IMR-90 (cell line): ENCODE data around the gene NFKB1. TPM values are rescaled to one million over a fixed set of nuclear protein-coding genes. Genes with fewer than 3 reads are reported as not detected.

Experiments used
- ATAC-seq: fragments of 200-7000 bp; cut with Tn5 transposase; 2 replicates; pipeline ENCODE4 v1.9.1; 2020; ENCODE audit warnings: low read depth, mild to moderate bottlenecking, moderate library complexity
- BruUV-seq: library from RNA; stranded (reverse); fragments of 400-500 nt; replicated peaks from 2 replicates; lab custom pipeline; 2021; lab: Mats Ljungman, UMichigan
- CTCF ChIA-PET: fragments of 300-600 bp; formaldehyde crosslinking; extraction: SDS; loops from one replicate; lab custom pipeline; 2021; ENCODE audit warnings: antibody characterized with exemption; lab: Yijun Ruan, JAX
- POLR2A ChIA-PET: fragments of 300-600 bp; sonication (Branson Sonifier 250); formaldehyde crosslinking; loops from one replicate; lab custom pipeline; 2022; ENCODE audit warnings: antibody characterized with exemption; ENCODE audit not compliant: unreplicated experiment; lab: Charles Lee
- DNase-seq: peaks from one replicate; pipeline ENCODE4 v3.0.0; 2013
- H2AFZ ChIP-seq: replicated peaks from 2 replicates; pipeline ENCODE3; 2013; ENCODE audit warnings: low read length, mild to moderate bottlenecking; ENCODE audit not compliant: poor library complexity
- H2AK5ac ChIP-seq: 2 replicates; pipeline ENCODE4 v1.6.1; 2013; ENCODE audit warnings: low read depth, low read length, inconsistent platforms
- H2AK9ac ChIP-seq: replicated peaks from 2 replicates; pipeline ENCODE3; 2013; ENCODE audit warnings: mild to moderate bottlenecking, low read depth, low read length, moderate library complexity; ENCODE audit not compliant: poor library complexity
- H2BK120ac ChIP-seq: 2 replicates; pipeline ENCODE4 v1.6.1; 2013; ENCODE audit warnings: low read depth, low read length, inconsistent platforms
- H2BK15ac ChIP-seq: 3 replicates; pipeline ENCODE4 v1.6.1; 2013; ENCODE audit warnings: low read depth, low read length, inconsistent platforms
- H2BK20ac ChIP-seq: 2 replicates; pipeline ENCODE4 v1.6.1; 2013; ENCODE audit warnings: low read depth, mild to moderate bottlenecking, inconsistent platforms, low read length, moderate library complexity
- H2BK5ac ChIP-seq: 2 replicates; pipeline ENCODE4 v1.6.1; 2013; ENCODE audit warnings: mild to moderate bottlenecking, low read depth, low read length, inconsistent platforms; ENCODE audit not compliant: poor library complexity, severe bottlenecking
- H3K14ac ChIP-seq: replicated peaks from 2 replicates; pipeline ENCODE4 v1.6.1; 2013; ENCODE audit warnings: low read depth, low read length, inconsistent platforms
- H3K18ac ChIP-seq: 2 replicates; pipeline ENCODE4 v1.6.1; 2013; ENCODE audit warnings: low read depth, low read length, control low read depth
- H3K23ac ChIP-seq: 2 replicates; pipeline ENCODE4 v1.6.1; 2013; ENCODE audit warnings: low read depth, low read length, inconsistent platforms
- H3K27ac ChIP-seq: 2 replicates; pipeline ENCODE4 v1.5.1; 2013; ENCODE audit warnings: mild to moderate bottlenecking, control low read depth, low read length; ENCODE audit not compliant: insufficient read depth
- H3K27me3 ChIP-seq: 2 replicates; pipeline ENCODE4 v1.6.1; 2013; ENCODE audit warnings: low read length; ENCODE audit not compliant: control insufficient read depth, insufficient read depth
- H3K36me3 ChIP-seq: 2 replicates; pipeline ENCODE4 v1.6.1; 2013; ENCODE audit warnings: low read length, mixed read lengths; ENCODE audit not compliant: control insufficient read depth, insufficient read depth
- H3K4ac ChIP-seq: 2 replicates; pipeline ENCODE4 v1.6.1; 2013; ENCODE audit warnings: low read depth, low read length, inconsistent platforms
- H3K4me1 ChIP-seq: 2 replicates; pipeline ENCODE4 v1.6.1; 2013; ENCODE audit warnings: low read length, mixed read lengths; ENCODE audit not compliant: control insufficient read depth, insufficient read depth
- H3K4me2 ChIP-seq: 2 replicates; pipeline ENCODE4 v1.6.1; 2013; ENCODE audit warnings: low read depth, mild to moderate bottlenecking, control low read depth, low read length, moderate library complexity
- H3K4me3 ChIP-seq: 2 replicates; pipeline ENCODE4 v1.5.1; 2013; ENCODE audit warnings: low read depth, mild to moderate bottlenecking, control low read depth, low read length, moderate library complexity; ENCODE audit not compliant: insufficient read depth
- H3K56ac ChIP-seq: 2 replicates; pipeline ENCODE4 v1.6.1; 2013; ENCODE audit warnings: low read length, inconsistent platforms; ENCODE audit not compliant: insufficient read depth; ENCODE audit errors: extremely low read depth
- H3K79me1 ChIP-seq, 2 experiments: 2 replicates each; pipeline ENCODE4 v1.6.1; 2013; ENCODE audit warnings: low read length in 2 of 2, inconsistent platforms in 1 of 2, low read depth in 1 of 2
- H3K9ac ChIP-seq: 2 replicates; pipeline ENCODE4 v1.6.1; 2013; ENCODE audit warnings: low read depth, low read length, control low read depth
- H3K9me1 ChIP-seq: 2 replicates; pipeline ENCODE4 v1.6.1; 2013; ENCODE audit warnings: low read length, inconsistent platforms; ENCODE audit not compliant: insufficient read depth
- H3K9me3 ChIP-seq: 2 replicates; pipeline ENCODE4 v1.6.1; 2013; ENCODE audit warnings: low read length; ENCODE audit not compliant: control insufficient read depth, insufficient read depth
- H4K20me1 ChIP-seq: 2 replicates; pipeline ENCODE4 v1.6.1; 2013; ENCODE audit warnings: low read length, inconsistent platforms; ENCODE audit not compliant: insufficient read depth
- H4K5ac ChIP-seq: 2 replicates; pipeline ENCODE4 v1.6.1; 2013; ENCODE audit warnings: mild to moderate bottlenecking, low read depth, low read length, control low read depth
- H4K8ac ChIP-seq, 2 experiments: 2 replicates each; pipeline ENCODE4 v1.6.1; 2013; ENCODE audit warnings: low read depth in 2 of 2, low read length in 2 of 2, control low read depth in 1 of 2, inconsistent platforms in 1 of 2
- H4K91ac ChIP-seq: 2 replicates; pipeline ENCODE4 v1.6.1; 2013; ENCODE audit warnings: low read depth, low read length, inconsistent platforms; ENCODE audit not compliant: insufficient read depth
- BHLHE40 ChIP-seq: fragments of 150-350 bp; IDR thresholded peaks from 2 replicates; pipeline ENCODE4 v1.6.1; 2016; ENCODE audit warnings: mild to moderate bottlenecking, low read depth, low read length
- CEBPB ChIP-seq: IDR thresholded peaks from 2 replicates; pipeline ENCODE4 v1.6.1; 2012; ENCODE audit warnings: low read depth, low read length, improper control_type of control experiment
- CHD1 ChIP-seq: IDR thresholded peaks from 2 replicates; pipeline ENCODE4 v1.6.1; 2012; ENCODE audit warnings: low read depth, low read length, improper control_type of control experiment
- CTCF ChIP-seq: conservative IDR thresholded peaks from 2 replicates; pipeline ENCODE4 v1.5.1; 2012; ENCODE audit warnings: mild to moderate bottlenecking, low read depth, low read length, improper control_type of control experiment
- ELK1 ChIP-seq: fragments of 150-350 bp; IDR thresholded peaks from 2 replicates; pipeline ENCODE4 v1.6.1; 2016; ENCODE audit warnings: low read depth, mild to moderate bottlenecking, low read length, moderate library complexity, borderline replicate concordance
- FOS ChIP-seq: fragments of 150-350 bp; IDR thresholded peaks from 2 replicates; pipeline ENCODE4 v1.6.1; 2016; ENCODE audit warnings: low read depth, low read length
- MAFK ChIP-seq: IDR thresholded peaks from 2 replicates; pipeline ENCODE4 v1.6.1; 2012; ENCODE audit warnings: low read depth, low read length, improper control_type of control experiment
- MAZ ChIP-seq: IDR thresholded peaks from 2 replicates; pipeline ENCODE4 v1.6.1; 2012; ENCODE audit warnings: low read depth, mild to moderate bottlenecking, low read length, improper control_type of control experiment, moderate library complexity, borderline replicate concordance
- MXI1 ChIP-seq: IDR thresholded peaks from 2 replicates; pipeline ENCODE4 v1.6.1; 2012; ENCODE audit warnings: low read depth, mild to moderate bottlenecking, low read length, moderate library complexity, borderline replicate concordance
- NFE2L2 ChIP-seq: fragments of 150-350 bp; IDR thresholded peaks from 2 replicates; pipeline ENCODE4 v1.6.1; 2016; ENCODE audit warnings: low read depth, mild to moderate bottlenecking, low read length
- POLR2A ChIP-seq: IDR thresholded peaks from 2 replicates; pipeline ENCODE4 v1.6.1; 2012; ENCODE audit warnings: mild to moderate bottlenecking, low read depth, low read length
- RAD21 ChIP-seq: IDR thresholded peaks from 2 replicates; pipeline ENCODE4 v1.6.1; 2012; ENCODE audit warnings: low read length, improper control_type of control experiment
- RCOR1 ChIP-seq: IDR thresholded peaks from 2 replicates; pipeline ENCODE4 v1.6.1; 2012; ENCODE audit warnings: mild to moderate bottlenecking, low read length, improper control_type of control experiment; ENCODE audit not compliant: insufficient replicate concordance
- RFX5 ChIP-seq: IDR thresholded peaks from 2 replicates; pipeline ENCODE4 v1.8.0; 2012; ENCODE audit warnings: low read depth, mild to moderate bottlenecking, low read length, moderate library complexity
- SMC3 ChIP-seq: fragments of 150-350 bp; IDR thresholded peaks from 2 replicates; pipeline ENCODE4 v1.6.1; 2016; ENCODE audit warnings: low read depth, mild to moderate bottlenecking, antibody characterized with exemption, low read length, moderate library complexity
- USF2 ChIP-seq: fragments of 150-350 bp; IDR thresholded peaks from 2 replicates; pipeline ENCODE4 v1.6.1; 2017; ENCODE audit warnings: mild to moderate bottlenecking, antibody characterized with exemption, low read length, low read depth
- WGBS, 2 experiments: methylation state at CpG; one replicate each; pipeline versions ENCODE4 v1.1.5 to v1.1.7; 2013; ENCODE audit warnings: missing lambda C conversion rate in 2 of 2; ENCODE audit not compliant: insufficient read length in 1 of 2; ENCODE audit errors: extremely low coverage in 2 of 2; 5-methylcytosine and 5-hydroxymethylcytosine counted together
- dilution Hi-C: fragments of 300-500 bp; cut with HindIII; formaldehyde crosslinking; loops from one replicate; pipeline ENCODE4 v1.14.3; 2018; ENCODE audit warnings: low sequenced_read_pairs; ENCODE audit not compliant: unreplicated experiment
- in situ Hi-C: fragments of 300-500 bp; cut with MboI; formaldehyde crosslinking; loops from 3 replicates; pipeline ENCODE4 v1.14.3; 2019; ENCODE audit warnings: low sequenced_read_pairs, inconsistent platforms, mixed read lengths
- intact Hi-C: fragments of 100-400 bp; cut with micrococcal nuclease; formaldehyde crosslinking; loops from 2 replicates; pipeline ENCODE4 v1.10.0; 2022
- polyA plus RNA-seq, 3 experiments: library from polyadenylated mRNA; depleted of rRNA; stranded (reverse); fragments of >200 nt; gene quantifications; 2 replicates each; pipeline ENCODE4 v1.2.3, GENCODE V29; 2012; ENCODE audit warnings: low replicate concordance in 1 of 3
- total RNA-seq: library from RNA; depleted of rRNA; stranded (reverse); fragments of >200 nt; gene quantifications from 2 replicates; pipeline ENCODE4 v1.2.3, GENCODE V29; 2012

Gene NFKB1
- total and polyA plus RNA-seq, 2 of the 4 experiments (the other 2 are of a cell fraction) = 19.8 to 24.6 TPM

GRCh38 chr4:102572452-102572851 lies 71.3 kb downstream of the NFKB1 start:
- Histone ChIP-seq H3K9me3 (no peaks in the 10 kb centered on the region), H3K56ac (no peak overlapping the region), H3K9ac (no peak overlapping the region), H2BK15ac (no peak overlapping the region), H3K79me1 (peaks cover 6 to 9% of the 10 kb centered on the region in 2 experiments; a peak in 1 of 4 replicates), H3K23ac (no peak overlapping the region), H3K4me2 (no peak overlapping the region), H3K27me3 (no peaks in the 10 kb centered on the region), H3K4ac (no peak overlapping the region), H2BK5ac (no peak overlapping the region), H4K20me1 (peaks cover 2% of the 10 kb centered on the region; the same call in 1 of the 2 replicates), H3K18ac (no peak overlapping the region), H2BK20ac (no peak overlapping the region), H4K5ac (no peak overlapping the region), H3K14ac (no peak overlapping the region), H3K4me3 (no peak overlapping the region), H2AK9ac (no peak overlapping the region), H3K4me1 (no peaks in the 10 kb centered on the region; the same call in 1 of the 2 replicates), H4K8ac (no peak overlapping the region), H3K9me1 (no peaks in the 10 kb centered on the region; the same call in 1 of the 2 replicates), H3K27ac (no peak overlapping the region), H2AK5ac (no peak overlapping the region), H3K36me3 (peaks cover 2% of the 10 kb centered on the region), H2AFZ (no peak overlapping the region), H4K91ac (no peak overlapping the region), H2BK120ac (no peak overlapping the region)
- in situ Hi-C loops = no loop called here
- DNase-seq (no peak), ATAC-seq (no peak)
- BruUV-seq = no TSS peak
- no CpG with 5 or more reads among the region's 3 CpGs for WGBS, 2 experiments
- POLR2A ChIA-PET = no interaction called here
- TF ChIP-seq MAZ (no peak), NFE2L2 (no peak), RFX5 (no peak), ELK1 (no peak), BHLHE40 (no peak), CHD1 (no peak), CEBPB (no peak), USF2 (no peak), FOS (no peak), CTCF (no peak), SMC3 (no peak), MAFK (no peak), RAD21 (no peak), MXI1 (no peak), RCOR1 (no peak), POLR2A (no peak)
- intact Hi-C loops = no loop called here
- dilution Hi-C loops = no loop called here
- CTCF ChIA-PET = no interaction called here
